A673 (cell line): ENCODE data around the gene C3orf62. TPM values are rescaled to one million over a fixed set of nuclear protein-coding genes. Genes with fewer than 3 reads are reported as not detected.

Source experiments
- BruUV-seq: library from RNA; stranded (reverse); fragments of 400-500 nt; replicated peaks from 2 replicates; lab custom pipeline; 2021; lab: Mats Ljungman, UMichigan
- CTCF ChIA-PET: fragments of 300-600 bp; sonication (Branson Sonifier 250); formaldehyde crosslinking; loops from one replicate; lab custom pipeline; 2022; ENCODE audit warnings: antibody characterized with exemption; lab: Charles Lee
- POLR2A ChIA-PET: fragments of 300-600 bp; sonication (Branson Sonifier 250); formaldehyde crosslinking; loops from one replicate; lab custom pipeline; 2022; ENCODE audit warnings: antibody characterized with exemption; ENCODE audit not compliant: low non-redundant PET; lab: Charles Lee
- DNase-seq: peaks from one replicate; pipeline ENCODE4 v3.0.0-alpha.2; 2015; ENCODE audit warnings: low spot score
- H3K27ac ChIP-seq: fragments of 200-600 bp; sonication (generic); 2 replicates; pipeline ENCODE4 v1.5.1; 2016; ENCODE audit warnings: mixed run types, low read depth, mild to moderate bottlenecking, mixed read lengths, antibody characterized with exemption, low read length; ENCODE audit not compliant: poor library complexity, severe bottlenecking
- H3K27me3 ChIP-seq: fragments of 200-600 bp; sonication (generic); replicated peaks from 2 replicates; pipeline ENCODE4 v1.6.1; 2017; ENCODE audit warnings: mixed run types, low read depth, mild to moderate bottlenecking, mixed read lengths, antibody characterized with exemption, low read length; ENCODE audit not compliant: insufficient read depth, poor library complexity
- H3K36me3 ChIP-seq: fragments of 200-600 bp; sonication (generic); 2 replicates; pipeline ENCODE4 v1.6.1; 2016; ENCODE audit warnings: mixed run types, mild to moderate bottlenecking, mixed read lengths, antibody characterized with exemption, low read length; ENCODE audit not compliant: insufficient read depth, poor library complexity, severe bottlenecking
- H3K4me1 ChIP-seq: fragments of 200-600 bp; sonication (generic); 2 replicates; pipeline ENCODE4 v1.6.1; 2017; ENCODE audit warnings: mixed run types, mild to moderate bottlenecking, mixed read lengths, antibody characterized with exemption, low read length; ENCODE audit not compliant: insufficient read depth, poor library complexity, severe bottlenecking
- H3K4me3 ChIP-seq: fragments of 200-600 bp; sonication (generic); 2 replicates; pipeline ENCODE4 v1.5.1; 2016; ENCODE audit warnings: low read depth, mixed run types, mild to moderate bottlenecking, mixed read lengths, low read length; ENCODE audit not compliant: poor library complexity, severe bottlenecking
- H3K9me3 ChIP-seq: fragments of 200-600 bp; sonication (generic); 2 replicates; pipeline ENCODE4 v1.6.1; 2016; ENCODE audit warnings: mixed run types, low read depth, mild to moderate bottlenecking, mixed read lengths, antibody characterized with exemption, low read length; ENCODE audit not compliant: poor library complexity, severe bottlenecking
- CTCF ChIP-seq: fragments of 300-800, 200-600 bp; sonication (generic); conservative IDR thresholded peaks from 2 replicates; pipeline ENCODE4 v1.5.1; 2017; ENCODE audit warnings: low read depth, mild to moderate bottlenecking, antibody characterized with exemption, low read length, moderate library complexity, mixed read lengths
- EZH2 ChIP-seq: fragments of 200-600 bp; sonication (generic); IDR thresholded peaks from 2 replicates; pipeline ENCODE4 v1.6.1; 2017; ENCODE audit warnings: borderline replicate concordance, low read depth, mild to moderate bottlenecking, mixed read lengths, antibody characterized with exemption, low read length; ENCODE audit not compliant: poor library complexity, severe bottlenecking
- intact Hi-C: fragments of 100-400 bp; cut with micrococcal nuclease; formaldehyde crosslinking; loops from one replicate; pipeline ENCODE4 v1.10.0; 2022; ENCODE audit not compliant: unreplicated experiment
- total RNA-seq: library from RNA; stranded (reverse); gene quantifications from 2 replicates; pipeline ENCODE4 v1.2.3, GENCODE V29; 2021

The C3orf62 gene
- total RNA-seq, 1 experiment from 2014 or later = 2.0 TPM

GRCh38 chr3:49255112-49255511 is 21.9 kb downstream of the C3orf62 start:
- CTCF ChIA-PET = no interaction called here
- no peaks in the 10 kb centered on the region for H3K4me1 ChIP-seq
- BruUV-seq = no TSS peak
- no peak for DNase-seq
- TF ChIP-seq CTCF (no peak), EZH2 (no peak)
- intact Hi-C loops = no loop called here
- POLR2A ChIA-PET = no interaction called here
- H3K36me3 ChIP-seq = no peaks in the 10 kb centered on the region
- no peaks in the 10 kb centered on the region for H3K9me3 ChIP-seq
- H3K27me3 ChIP-seq = no peaks in the 10 kb centered on the region
- no peak overlapping the region for H3K27ac ChIP-seq
- no peak overlapping the region for H3K4me3 ChIP-seq

- Histone ChIP-seq H3K4me3 (no peak overlapping the region), H3K27me3 (no peaks in the 10 kb centered on the region), H3K27ac (no peak overlapping the region), H3K36me3 (no peaks in the 10 kb centered on the region), H3K9me3 (no peaks in the 10 kb centered on the region), H3K4me1 (no peaks in the 10 kb centered on the region)
- ChIA-PET CTCF (no interaction called here), POLR2A (no interaction called here)
- no peak for TF ChIP-seq EZH2
- no peak for TF ChIP-seq CTCF
- no peak for DNase-seq
- intact Hi-C loops = no loop called here
- BruUV-seq = no TSS peak
These were observed 23.5 kb downstream of the C3orf62 start for GRCh38 chr3:49253512-49253911.

GRCh38 chr3:49248840-49249227 is 28.2 kb downstream of the C3orf62 start:
- H3K9me3 ChIP-seq = no peaks in the 10 kb centered on the region
- no TSS peak for BruUV-seq
- DNase-seq = no peak
- ChIA-PET CTCF (no interaction called here), POLR2A (no interaction called here)
- H3K27me3 ChIP-seq = no peaks in the 10 kb centered on the region
- H3K36me3 ChIP-seq = no peaks in the 10 kb centered on the region
- intact Hi-C loops = no loop called here
- H3K4me3 ChIP-seq = no peak overlapping the region
- no peaks in the 10 kb centered on the region for H3K4me1 ChIP-seq
- no peak for TF ChIP-seq CTCF
- no peak for TF ChIP-seq EZH2
- H3K27ac ChIP-seq = no peak overlapping the region
